RKO (cell line): ENCODE data around the gene ABI3BP.
"Not testable (repeated sequence)": the region's sequence is repeated elsewhere in the genome, so short reads cannot be mapped to it uniquely, and the experiment has no call there.

ENCODE experiments used
- DNase-seq: peaks from one replicate; pipeline ENCODE4 v3.0.0-alpha.2; 2016; ENCODE audit warnings: low spot score

ABI3BP gene

GRCh38 chr3:100946096-100946495 lies 47.1 kb downstream of the ABI3BP start:
- not testable (repeated sequence) for DNase-seq

- no peak for DNase-seq
Measured at GRCh38 chr3:100941451-100941850, 51.8 kb downstream of the ABI3BP start.

GRCh38 chr3:100941041-100941440 lies 52.2 kb downstream of the ABI3BP start:
- DNase-seq = no peak

- DNase-seq = no peak
Measured at GRCh38 chr3:100936931-100937330, 56.3 kb downstream of the ABI3BP start.

GRCh38 chr3:100932491-100932890 lies 60.7 kb downstream of the ABI3BP start:
- no peak for DNase-seq

- DNase-seq = peak; percentile 78
Measured at GRCh38 chr3:100928638-100929428, 64.4 kb downstream of the ABI3BP start.

- DNase-seq = no peak
Measured at GRCh38 chr3:100927775-100928174, 65.4 kb downstream of the ABI3BP start.

GRCh38 chr3:100915706-100916495 lies 77.3 kb downstream of the ABI3BP start:
- DNase-seq = no peak

- no peak for DNase-seq
Measured at GRCh38 chr3:100913870-100914648, 79.2 kb downstream of the ABI3BP start.

- no peak for DNase-seq
Measured at GRCh38 chr3:100912976-100913545, 80.2 kb downstream of the ABI3BP start.

GRCh38 chr3:100912571-100912970 lies 80.7 kb downstream of the ABI3BP start:
- no peak for DNase-seq

GRCh38 chr3:100911956-100912355 lies 81.3 kb downstream of the ABI3BP start:
- no peak for DNase-seq

- no peak for DNase-seq
Measured at GRCh38 chr3:100910986-100911385, 82.2 kb downstream of the ABI3BP start.

GRCh38 chr3:100902572-100902971 lies 90.6 kb downstream of the ABI3BP start:
- DNase-seq = no peak

- DNase-seq = no peak
Measured at GRCh38 chr3:100900671-100901335, 92.4 kb downstream of the ABI3BP start.

- DNase-seq = no peak
Measured at GRCh38 chr3:100899440-100900091, 93.7 kb downstream of the ABI3BP start.

GRCh38 chr3:100898681-100899080 lies 94.5 kb downstream of the ABI3BP start:
- no peak for DNase-seq

GRCh38 chr3:100896994-100897393 lies 96.2 kb downstream of the ABI3BP start:
- no peak for DNase-seq

- DNase-seq = no peak
Measured at GRCh38 chr3:100893590-100893989, 99.6 kb downstream of the ABI3BP start.

GRCh38 chr3:100893108-100893507 lies 100.1 kb downstream of the ABI3BP start:
- no peak for DNase-seq

- no peak for DNase-seq
Measured at GRCh38 chr3:100891827-100892226, 101.4 kb downstream of the ABI3BP start.
